Body of pancreas (tissue), 4 donors: ENCODE data around the gene RASA2.
A peak's percentile ranks its signal among the peaks of the same experiment; 100 is the strongest.

Experiments
- POLR2A ChIP-seq, 3 donors: fragments of 450-650 bp; IDR thresholded peaks; one replicate each; pipeline ENCODE4 v1.6.1; 2016; ENCODE audit warnings: antibody characterized with exemption in 3 of 3, mild to moderate bottlenecking in 2 of 3
- TF ChIP-seq, protein P1 (sequence below), 7 experiments: fragments of 450-650 bp in 4 of 7; fragments of 200-600 bp in 3 of 7; sonication (generic) in 3 of 7; IDR thresholded peaks; one replicate each; pipeline ENCODE4 v1.5.1; 2016 to 2019; ENCODE audit warnings: antibody characterized with exemption in 7 of 7

DNA sequence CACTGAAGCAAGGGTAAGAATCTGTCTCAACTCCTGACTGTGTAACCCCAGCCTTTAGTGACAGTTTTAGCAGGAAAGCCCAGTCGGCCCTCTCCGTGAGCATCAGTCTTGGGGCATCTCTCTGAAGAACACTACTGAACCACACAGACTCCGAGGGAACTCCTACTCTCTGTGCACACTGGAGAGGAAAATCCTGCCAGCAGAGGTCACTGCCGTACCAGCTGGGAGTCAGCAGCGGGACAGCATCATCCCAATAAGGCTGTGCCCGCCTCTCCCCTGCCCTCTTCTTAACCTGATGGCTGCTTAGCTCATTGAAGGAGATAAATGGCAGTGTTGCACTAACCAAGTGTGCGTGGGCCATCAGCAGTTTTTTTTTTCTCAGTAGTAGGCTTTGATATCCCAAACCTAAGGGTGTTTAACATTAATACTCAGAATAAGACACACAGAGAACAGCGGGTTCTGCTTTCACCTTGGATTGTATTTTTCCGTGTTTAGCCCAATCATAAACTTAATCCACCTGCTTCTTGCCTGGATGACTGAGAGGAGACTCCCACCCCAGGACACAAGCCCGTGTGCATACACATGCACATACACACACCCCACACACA lies 26.6 kb upstream of the RASA2 start:
- TF ChIP-seq, protein P1, sequence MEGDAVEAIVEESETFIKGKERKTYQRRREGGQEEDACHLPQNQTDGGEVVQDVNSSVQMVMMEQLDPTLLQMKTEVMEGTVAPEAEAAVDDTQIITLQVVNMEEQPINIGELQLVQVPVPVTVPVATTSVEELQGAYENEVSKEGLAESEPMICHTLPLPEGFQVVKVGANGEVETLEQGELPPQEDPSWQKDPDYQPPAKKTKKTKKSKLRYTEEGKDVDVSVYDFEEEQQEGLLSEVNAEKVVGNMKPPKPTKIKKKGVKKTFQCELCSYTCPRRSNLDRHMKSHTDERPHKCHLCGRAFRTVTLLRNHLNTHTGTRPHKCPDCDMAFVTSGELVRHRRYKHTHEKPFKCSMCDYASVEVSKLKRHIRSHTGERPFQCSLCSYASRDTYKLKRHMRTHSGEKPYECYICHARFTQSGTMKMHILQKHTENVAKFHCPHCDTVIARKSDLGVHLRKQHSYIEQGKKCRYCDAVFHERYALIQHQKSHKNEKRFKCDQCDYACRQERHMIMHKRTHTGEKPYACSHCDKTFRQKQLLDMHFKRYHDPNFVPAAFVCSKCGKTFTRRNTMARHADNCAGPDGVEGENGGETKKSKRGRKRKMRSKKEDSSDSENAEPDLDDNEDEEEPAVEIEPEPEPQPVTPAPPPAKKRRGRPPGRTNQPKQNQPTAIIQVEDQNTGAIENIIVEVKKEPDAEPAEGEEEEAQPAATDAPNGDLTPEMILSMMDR (IDR thresholded peaks at IDR 0.05) = peak; percentile 76 to 87 (median 84)
- TF ChIP-seq POLR2A (IDR thresholded peaks at IDR 0.05) = no peak
